GM21723 (cell line): ENCODE data around the gene KDM4C.
A peak's percentile ranks its signal among the peaks of the same experiment; 100 is the strongest.
"Not testable (repeated sequence)": the region's sequence is repeated elsewhere in the genome, so short reads cannot be mapped to it uniquely, and the experiment has no call there.

Experiments
- ATAC-seq: cut with Tn5 transposase; IDR thresholded peaks from one replicate; pipeline ENCODE4 v1.9.1; 2021; ENCODE audit warnings: mild to moderate bottlenecking, moderate library complexity; ENCODE audit not compliant: unreplicated experiment

Gene KDM4C

DNA sequence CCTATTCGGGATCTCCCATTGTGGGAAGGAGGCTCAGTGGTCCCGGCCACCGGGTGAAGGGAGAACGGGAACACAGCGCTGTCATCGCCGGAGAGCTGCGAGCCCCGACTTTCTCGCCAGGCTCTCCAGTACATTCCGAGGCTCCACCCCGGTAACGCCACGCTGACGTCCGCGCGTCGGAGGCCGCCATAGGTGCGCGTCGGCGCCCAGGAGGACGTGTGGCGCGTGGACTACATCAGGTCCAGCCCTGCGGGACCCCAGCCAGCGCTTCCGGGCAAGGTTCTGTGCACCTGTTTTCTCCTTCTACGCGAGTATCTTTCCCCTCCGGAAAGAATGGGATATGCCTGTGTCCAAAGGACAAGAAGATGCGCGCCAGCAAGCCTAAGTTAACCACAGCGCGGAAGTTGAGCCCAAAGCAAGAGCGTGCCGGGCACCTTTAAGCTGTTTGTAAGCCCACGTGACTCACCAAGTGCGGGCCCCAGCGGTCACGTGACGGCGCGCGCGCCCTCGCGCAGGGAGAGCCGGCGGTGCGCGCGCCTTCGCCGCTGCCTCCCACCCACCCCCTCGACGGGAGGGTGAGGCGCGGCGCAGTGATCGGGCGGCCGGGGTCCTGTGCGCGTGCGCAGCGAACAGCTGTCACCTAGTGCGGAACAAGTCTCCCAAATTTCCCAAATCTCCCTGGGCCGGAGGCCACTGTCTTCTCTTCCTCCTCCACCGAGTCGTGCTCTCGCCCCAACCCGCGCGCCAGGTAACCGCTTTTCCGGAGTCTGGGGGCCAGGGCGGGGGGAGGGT is at the start of gene KDM4C:
Gene KDM4C (plus strand): TSS at position 518 of the 792 bp plus-strand sequence. CDS start 35,016 bp downstream, outside the sequence.
- ATAC-seq: peak; percentile 85

- ATAC-seq: no peak
Measured at GRCh38 chr9:6708732-6709131, 49.0 kb upstream of the KDM4C start.

GRCh38 chr9:6711403-6711802 is 46.4 kb upstream of the KDM4C start:
- ATAC-seq: no peak

GRCh38 chr9:6712041-6712440 is 45.7 kb upstream of the KDM4C start:
- no peak for ATAC-seq

- no peak for ATAC-seq
Measured at GRCh38 chr9:6714176-6714575, 43.6 kb upstream of the KDM4C start.

- not testable (repeated sequence) for ATAC-seq
Measured at GRCh38 chr9:6715153-6715754, 42.5 kb upstream of the KDM4C start.

DNA sequence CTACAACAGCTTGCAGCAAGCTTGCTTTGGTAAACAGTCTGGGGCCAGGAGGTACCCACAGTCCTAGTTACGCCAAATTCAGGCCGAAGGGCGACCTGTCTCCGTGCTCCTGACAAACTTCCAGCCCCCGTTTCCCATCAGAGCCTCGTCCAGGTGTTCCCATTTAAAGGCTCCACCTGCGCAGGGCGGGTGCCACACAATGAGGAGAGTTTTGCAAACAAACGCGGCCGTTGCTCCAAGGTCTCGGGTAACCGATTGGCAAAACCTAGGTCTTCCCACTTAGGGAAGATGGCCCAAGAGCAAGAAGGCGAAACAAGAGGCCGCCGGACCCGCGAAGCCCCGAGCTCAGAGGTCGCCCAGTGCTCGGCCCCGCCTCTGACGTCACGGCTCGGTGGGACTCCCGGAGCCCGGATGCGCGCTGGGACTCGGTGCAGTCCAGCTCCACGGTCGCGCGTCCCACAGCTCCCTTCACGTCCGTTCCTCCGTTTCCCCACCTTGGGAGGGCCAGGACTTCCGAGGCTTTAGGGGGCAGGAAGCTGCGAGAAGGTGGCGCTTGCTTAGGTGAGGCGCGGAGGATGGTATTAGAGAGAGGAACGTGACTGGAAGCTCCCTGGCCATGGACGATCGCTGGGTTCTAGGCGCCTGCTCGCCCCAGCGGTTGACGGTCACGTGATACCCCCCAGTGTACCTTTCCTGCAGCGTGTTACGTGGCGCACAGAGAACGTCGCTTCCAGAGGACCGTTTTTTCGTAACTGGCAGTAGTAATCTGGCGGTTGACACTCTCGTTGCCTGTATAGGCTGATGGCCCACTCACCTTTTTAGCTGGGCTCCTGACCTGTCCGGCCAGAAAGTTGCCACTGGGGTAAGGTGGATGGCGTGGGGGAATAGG is 41.8 kb upstream of the KDM4C start:
- peak; percentile 92 for ATAC-seq

GRCh38 chr9:6716766-6717165 is 41.0 kb upstream of the KDM4C start:
- no peak for ATAC-seq

DNA sequence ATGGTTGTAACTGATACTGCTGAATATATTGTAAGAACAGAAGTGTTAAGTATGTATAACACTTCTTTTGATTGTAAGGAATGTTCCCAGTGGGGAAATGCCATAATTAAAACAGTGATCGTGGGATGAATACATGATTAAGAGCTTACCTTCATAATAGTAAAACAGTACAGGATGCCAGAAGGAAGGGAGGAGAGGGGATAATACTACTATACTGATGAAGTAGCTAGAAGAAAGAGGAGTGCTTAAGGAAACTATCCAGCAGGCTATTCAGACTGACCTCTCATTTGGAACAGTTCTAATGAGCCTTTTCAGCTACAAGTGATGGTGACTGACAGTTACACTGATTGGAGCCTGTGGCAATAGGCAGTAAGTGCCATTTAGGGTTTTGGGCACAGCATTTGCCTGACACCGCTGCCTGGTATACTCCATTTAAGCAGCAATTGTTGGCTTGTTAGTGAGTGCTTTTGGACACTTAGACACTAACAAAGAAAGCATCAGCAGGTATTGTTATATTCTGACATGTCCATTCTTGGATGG is 33.8 kb upstream of the KDM4C start:
- no peak for ATAC-seq

DNA sequence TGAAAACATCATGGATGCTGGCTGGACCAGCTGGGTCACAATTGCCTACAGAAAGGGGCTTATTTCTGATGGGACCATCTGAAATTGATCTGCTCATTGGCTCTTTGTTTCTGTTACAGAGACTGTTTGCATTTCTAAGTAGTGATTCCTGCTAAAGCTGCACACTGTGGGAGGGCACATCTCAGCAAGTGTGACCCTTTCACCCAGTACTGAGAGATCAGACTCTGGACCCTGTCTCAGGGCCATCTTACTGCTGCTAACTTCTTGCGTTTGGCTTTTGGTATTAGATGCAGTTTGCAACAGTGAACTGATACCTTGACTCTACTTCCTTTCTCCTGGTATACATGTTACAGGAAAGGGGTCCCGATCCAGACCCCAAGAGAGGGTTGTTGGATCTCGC is 24.5 kb upstream of the KDM4C start:
- no peak for ATAC-seq

DNA sequence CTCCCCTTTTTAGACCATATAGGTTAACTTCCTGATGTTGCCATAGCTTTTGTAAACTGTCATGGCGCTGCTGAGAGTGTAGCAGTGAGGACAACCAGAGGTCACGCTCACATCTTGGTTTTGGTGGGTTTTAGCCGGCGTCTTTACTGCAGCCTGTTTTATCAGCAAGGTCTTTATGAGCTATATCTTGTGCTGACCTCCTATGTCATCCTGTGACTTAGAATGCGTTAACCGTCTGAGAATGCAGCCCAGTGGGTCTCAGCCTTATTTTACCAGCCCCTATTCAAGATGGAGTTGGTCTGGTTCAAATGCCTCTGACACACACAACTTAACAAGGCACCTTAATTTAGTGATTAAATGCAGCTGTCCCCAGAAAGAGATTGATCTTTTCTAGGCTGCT is 23.9 kb upstream of the KDM4C start:
- ATAC-seq: no peak

GRCh38 chr9:6735422-6735821 is 22.4 kb upstream of the KDM4C start:
- ATAC-seq: no peak

- no peak for ATAC-seq
Measured at GRCh38 chr9:6739218-6739617, 18.6 kb upstream of the KDM4C start.

DNA sequence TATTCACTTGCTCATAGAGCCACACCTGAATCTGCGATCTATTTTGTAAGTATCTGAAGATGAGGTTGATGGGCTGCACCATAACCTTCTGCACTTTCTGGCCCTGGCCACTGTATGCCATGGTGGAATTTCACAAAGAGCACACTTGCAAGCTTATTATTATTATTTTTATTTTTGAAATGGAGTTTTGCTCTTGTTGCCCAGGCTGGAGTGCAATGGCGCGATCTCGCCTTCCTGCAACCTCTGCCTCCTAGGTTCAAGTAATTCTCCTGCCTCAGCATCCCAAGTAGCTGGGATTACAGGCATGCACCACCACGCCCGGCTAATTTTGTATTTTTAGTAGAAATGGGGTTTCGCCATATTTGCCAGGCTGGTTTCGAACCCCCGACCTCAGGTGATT is 8.9 kb upstream of the KDM4C start:
- ATAC-seq: not testable (repeated sequence)

GRCh38 chr9:6754861-6755260 is 2.9 kb upstream of the KDM4C start:
- not testable (repeated sequence) for ATAC-seq

DNA sequence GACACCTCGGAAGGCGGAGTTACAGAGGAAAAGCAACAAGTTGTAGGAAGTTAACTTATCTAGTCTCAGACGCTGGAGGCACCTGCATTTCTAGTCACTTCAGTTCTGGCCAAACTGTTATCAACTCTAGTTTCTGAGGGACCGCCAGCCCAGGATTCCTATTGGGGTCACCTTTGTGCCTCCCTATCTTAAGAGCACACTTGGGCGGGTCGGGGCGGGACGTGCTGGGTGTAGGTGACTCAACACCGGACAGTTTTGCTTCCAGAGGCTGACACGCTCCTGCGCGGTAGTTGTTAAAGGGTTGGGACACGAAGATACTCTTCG is 679 bp upstream of the KDM4C start:
- ATAC-seq: peak; percentile 34

DNA sequence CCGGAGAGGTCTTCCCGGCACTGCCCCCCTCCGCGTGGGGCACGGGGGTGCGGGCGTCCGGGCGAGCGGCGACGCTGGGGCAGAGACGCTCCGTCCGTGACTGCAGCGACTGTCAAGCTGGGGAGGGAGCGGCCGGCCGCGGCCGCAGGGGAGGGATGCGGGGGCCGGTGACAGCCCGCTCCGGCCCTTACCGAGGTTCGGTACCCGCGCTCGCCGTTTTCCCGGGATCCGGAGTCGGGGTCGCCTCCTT is 400 bp downstream of the KDM4C start:
- peak; percentile 20 for ATAC-seq

DNA sequence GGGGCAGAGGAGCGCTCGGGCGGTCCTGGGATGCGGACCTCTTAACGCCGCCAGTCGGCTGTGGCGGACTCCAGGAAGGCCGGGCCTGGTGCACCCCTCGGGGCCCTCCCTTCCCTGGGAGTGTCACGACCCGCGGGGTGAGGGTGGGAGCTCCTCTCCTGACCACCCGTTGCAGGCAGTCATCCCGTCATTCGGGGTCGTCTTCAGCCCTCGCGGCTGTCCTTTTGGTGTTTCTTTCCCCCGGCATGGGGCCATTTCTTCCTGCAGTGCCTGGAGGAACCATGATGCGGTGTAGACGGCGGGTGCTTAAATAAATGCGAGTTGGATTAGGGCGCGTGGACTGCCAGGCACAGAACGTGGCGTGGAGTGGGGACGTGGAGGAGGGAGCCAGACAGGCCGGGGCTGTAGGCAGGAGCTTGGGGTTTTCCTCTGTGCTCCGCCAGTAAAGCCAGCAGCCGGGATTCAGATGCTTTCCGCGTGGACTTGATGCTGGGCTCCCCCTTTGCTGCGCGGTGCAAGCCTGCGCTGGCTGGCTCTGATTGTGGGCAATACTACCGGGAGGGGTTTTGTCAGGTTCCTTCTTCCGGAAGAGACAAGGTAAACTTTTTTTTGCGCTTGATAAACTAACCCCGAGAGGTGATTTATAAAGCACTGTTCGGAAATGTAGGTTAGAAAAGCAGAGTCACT is 868 bp downstream of the KDM4C start:
- peak; percentile 25 for ATAC-seq

DNA sequence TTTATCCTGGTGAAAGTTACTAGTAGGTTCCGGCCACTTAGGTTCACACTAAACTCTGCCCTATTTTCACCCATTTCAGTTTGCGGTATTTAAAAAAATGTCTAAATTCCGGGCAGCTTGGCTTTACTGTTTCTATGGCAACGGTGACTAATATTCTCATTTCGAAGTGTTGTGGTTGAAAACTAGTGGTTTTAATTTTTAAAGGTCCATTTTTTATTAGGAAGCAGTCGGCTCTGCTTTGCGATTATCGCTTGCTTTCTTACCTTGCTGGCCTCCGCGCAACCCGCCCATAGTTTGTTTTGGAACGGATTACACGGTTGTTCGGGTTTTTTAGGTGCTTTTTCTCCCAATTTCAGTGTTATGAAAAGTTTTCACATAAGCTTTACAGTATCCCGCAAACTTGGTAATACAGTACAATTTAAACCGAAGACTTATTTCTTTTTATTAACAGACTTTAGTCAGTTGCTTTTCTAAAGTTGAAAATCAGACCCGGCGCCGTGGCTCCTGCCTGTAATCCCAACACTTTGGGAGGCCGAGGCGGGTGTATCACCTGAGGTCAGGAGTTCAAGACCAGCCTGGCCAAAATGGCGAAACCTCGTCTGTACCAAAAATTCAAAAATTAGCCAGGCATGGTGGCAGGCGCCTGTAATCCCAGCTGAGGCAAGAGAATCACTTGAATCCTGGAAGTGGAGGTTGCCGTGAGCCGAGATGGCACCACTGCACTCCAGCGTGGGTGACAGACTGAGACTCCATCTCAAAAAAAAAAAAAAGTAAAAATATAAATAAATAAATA is 1.6 kb downstream of the KDM4C start:
- ATAC-seq: peak; percentile 12

- ATAC-seq: no peak
Measured at GRCh38 chr9:6761306-6761705, 3.5 kb downstream of the KDM4C start.
